ENCODE results near the gene NUP107.
A peak's percentile ranks its signal among the peaks of the same experiment; 100 is the strongest.

The NUP107 gene

GRCh38 chr12:68749443-68749842 is 62.7 kb downstream of the NUP107 start:
- no peak overlapping the region for H3K4me3 ChIP-seq (replicated peaks in 1 of 2; ENCODE audit: low read depth in 2 of 2, low read length in 2 of 2)
- TF ChIP-seq, protein P1, sequence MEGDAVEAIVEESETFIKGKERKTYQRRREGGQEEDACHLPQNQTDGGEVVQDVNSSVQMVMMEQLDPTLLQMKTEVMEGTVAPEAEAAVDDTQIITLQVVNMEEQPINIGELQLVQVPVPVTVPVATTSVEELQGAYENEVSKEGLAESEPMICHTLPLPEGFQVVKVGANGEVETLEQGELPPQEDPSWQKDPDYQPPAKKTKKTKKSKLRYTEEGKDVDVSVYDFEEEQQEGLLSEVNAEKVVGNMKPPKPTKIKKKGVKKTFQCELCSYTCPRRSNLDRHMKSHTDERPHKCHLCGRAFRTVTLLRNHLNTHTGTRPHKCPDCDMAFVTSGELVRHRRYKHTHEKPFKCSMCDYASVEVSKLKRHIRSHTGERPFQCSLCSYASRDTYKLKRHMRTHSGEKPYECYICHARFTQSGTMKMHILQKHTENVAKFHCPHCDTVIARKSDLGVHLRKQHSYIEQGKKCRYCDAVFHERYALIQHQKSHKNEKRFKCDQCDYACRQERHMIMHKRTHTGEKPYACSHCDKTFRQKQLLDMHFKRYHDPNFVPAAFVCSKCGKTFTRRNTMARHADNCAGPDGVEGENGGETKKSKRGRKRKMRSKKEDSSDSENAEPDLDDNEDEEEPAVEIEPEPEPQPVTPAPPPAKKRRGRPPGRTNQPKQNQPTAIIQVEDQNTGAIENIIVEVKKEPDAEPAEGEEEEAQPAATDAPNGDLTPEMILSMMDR (IDR thresholded peaks at IDR 0.05; ENCODE audit: low read depth, low read length) = no peak
- no peak for DNase-seq (ENCODE audit: low read depth in 2 of 2)

DNA sequence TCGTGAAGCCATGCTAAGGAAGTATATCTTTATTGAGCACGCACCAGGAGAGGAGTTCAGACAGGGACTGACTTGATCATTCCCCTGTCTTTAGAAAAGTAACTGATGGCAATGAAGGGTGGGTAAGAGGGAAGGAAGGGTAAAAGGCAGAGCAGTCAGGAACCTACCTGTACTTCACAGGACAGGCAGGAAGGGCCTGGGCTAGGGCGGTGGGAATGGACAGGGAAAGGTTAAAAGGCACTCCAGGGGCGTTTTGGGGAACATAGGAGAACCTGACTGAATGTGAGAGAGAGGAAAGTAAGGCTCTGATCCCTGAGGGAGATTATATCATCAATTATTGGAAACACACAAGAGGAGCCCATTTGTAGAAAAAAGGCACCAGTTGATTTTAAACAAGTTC is 63.1 kb downstream of the NUP107 start:
- TF ChIP-seq, protein P1 (IDR thresholded peaks at IDR 0.05; ENCODE audit: low read depth, low read length) = no peak
- no peak overlapping the region for H3K4me3 ChIP-seq (replicated peaks in 1 of 2; ENCODE audit: low read depth in 2 of 2, low read length in 2 of 2)
- DNase-seq (ENCODE audit: low read depth in 2 of 2) = no peak

DNA sequence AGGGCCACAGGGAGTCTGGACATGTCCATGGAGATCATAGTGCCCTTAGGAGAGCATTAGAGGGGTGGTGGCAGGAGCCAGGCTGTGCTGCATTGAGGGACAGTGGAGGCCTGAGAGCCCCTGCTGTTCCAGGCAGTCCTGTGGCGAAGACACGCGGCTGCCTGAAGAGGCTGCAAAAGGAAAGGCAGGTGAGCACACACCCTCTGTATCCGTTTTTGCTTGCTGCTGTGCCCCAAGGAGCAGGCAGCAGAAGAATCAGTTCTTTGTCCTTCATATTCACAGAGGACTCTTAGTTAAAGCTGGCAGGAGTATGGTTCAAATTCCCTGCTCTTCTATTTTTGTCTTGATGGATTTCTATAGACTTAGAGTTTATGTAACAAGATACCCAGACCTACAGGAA is 63.7 kb downstream of the NUP107 start:
- DNase-seq (ENCODE audit: low read depth in 2 of 2) = no peak
- no peak overlapping the region for H3K4me3 ChIP-seq (replicated peaks in 1 of 2; ENCODE audit: low read depth in 2 of 2, low read length in 2 of 2)
- TF ChIP-seq, protein P1 (IDR thresholded peaks at IDR 0.05; ENCODE audit: low read depth, low read length) = no peak

- TF ChIP-seq, protein P1 (IDR thresholded peaks at IDR 0.05; ENCODE audit: low read depth, low read length) = no peak
- no peak overlapping the region for H3K4me3 ChIP-seq (replicated peaks in 1 of 2; ENCODE audit: low read depth in 2 of 2, low read length in 2 of 2)
Measured at GRCh38 chr12:68755536-68756243, 68.9 kb downstream of the NUP107 start.

DNA sequence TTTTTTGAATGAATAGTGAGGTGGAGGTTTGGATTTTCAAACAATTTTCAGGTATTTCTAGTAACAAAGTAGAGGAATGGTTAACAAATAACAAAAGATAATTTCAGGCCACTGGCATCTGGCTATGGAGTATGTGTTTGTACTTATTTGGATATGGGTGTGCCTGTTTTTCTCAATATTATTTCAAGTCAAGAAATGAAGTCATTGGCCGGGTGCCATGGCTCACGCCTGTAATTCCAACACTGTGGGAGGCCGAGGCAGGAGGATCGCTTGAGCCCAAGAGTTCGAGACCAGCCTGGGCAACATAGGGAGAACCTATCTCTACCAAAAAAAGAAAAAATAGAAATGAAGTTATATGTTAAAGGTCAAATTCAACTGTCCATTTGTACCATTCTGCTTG is 73.1 kb downstream of the NUP107 start:
- TF ChIP-seq, protein P1 (IDR thresholded peaks at IDR 0.05; ENCODE audit: low read depth, low read length) = no peak
- DNase-seq (ENCODE audit: low read depth in 2 of 2) = peak; percentile 10 to 21
- H3K4me3 ChIP-seq (replicated peaks in 1 of 2; ENCODE audit: low read depth in 2 of 2, low read length in 2 of 2) = no peak overlapping the region

More at GRCh38 chr12:68755536-68756243, 68.9 kb downstream of the NUP107 start:
- no peak for DNase-seq (ENCODE audit: low read depth in 2 of 2)

- H3K4me3 ChIP-seq (replicated peaks in 1 of 2; ENCODE audit: low read depth in 2 of 2, low read length in 2 of 2) = no peak overlapping the region
- TF ChIP-seq, protein P1 (IDR thresholded peaks at IDR 0.05; ENCODE audit: low read depth, low read length) = no peak
- DNase-seq (ENCODE audit: low read depth in 2 of 2) = no peak
Measured at GRCh38 chr12:68760806-68761441, 74.1 kb downstream of the NUP107 start.
